Spleen (tissue), 7 donors: ENCODE measurements around the gene TRAF6.

ENCODE experiments used
- POLR2AphosphoS5 ChIP-seq, 3 donors: sonication (generic); formaldehyde crosslinking; IDR thresholded peaks; one replicate each; pipeline ENCODE4 v1.5.1; 2017; ENCODE audit warnings: antibody characterized with exemption in 3 of 3
- TF ChIP-seq, protein P1 (sequence below), 11 experiments: fragments of 200-600 bp in 7 of 11; fragments of 450-650 bp in 4 of 11; sonication (generic) in 4 of 11; IDR thresholded peaks in 8 of 11; conservative IDR thresholded peaks in 3 of 11; 1 replicate in 7 of 11; 2 replicates in 4 of 11; pipeline versions ENCODE4 v1.4.0 to v1.8.0; 2016 to 2021; ENCODE audit warnings: antibody characterized with exemption in 11 of 11, inconsistent platforms in 4 of 11, mild to moderate bottlenecking in 1 of 11
- donor health status: DM: no; HTN: no; CAD: no; lungs with moderate emphysema.
- donor health status: DM: no; HTN: no; CAD: no.
- donor health status: DM: no; HTN: no; CAD: no.

DNA sequence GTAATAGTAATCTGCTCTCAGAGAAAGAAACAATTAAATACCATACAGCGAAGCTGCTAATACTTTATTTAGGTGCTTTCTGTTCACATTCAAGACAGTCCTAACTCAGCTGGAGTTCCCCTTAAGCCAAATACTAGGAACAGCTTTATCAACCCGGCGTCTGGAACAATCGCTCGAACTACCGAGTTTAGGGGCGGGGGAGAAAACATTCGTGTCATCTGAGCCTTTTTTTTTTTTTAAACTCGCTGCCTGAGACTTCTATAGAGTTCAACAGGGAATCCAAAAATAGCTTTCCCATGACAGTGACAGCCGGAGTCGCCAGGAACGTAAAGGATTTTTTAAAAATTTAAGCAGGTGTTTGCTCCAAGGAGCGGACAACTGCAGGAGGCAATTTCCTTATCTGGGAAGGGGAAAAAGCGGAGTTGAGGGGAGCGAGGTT lies 852 bp downstream of the TRAF6 start:
- TF ChIP-seq, protein P1, sequence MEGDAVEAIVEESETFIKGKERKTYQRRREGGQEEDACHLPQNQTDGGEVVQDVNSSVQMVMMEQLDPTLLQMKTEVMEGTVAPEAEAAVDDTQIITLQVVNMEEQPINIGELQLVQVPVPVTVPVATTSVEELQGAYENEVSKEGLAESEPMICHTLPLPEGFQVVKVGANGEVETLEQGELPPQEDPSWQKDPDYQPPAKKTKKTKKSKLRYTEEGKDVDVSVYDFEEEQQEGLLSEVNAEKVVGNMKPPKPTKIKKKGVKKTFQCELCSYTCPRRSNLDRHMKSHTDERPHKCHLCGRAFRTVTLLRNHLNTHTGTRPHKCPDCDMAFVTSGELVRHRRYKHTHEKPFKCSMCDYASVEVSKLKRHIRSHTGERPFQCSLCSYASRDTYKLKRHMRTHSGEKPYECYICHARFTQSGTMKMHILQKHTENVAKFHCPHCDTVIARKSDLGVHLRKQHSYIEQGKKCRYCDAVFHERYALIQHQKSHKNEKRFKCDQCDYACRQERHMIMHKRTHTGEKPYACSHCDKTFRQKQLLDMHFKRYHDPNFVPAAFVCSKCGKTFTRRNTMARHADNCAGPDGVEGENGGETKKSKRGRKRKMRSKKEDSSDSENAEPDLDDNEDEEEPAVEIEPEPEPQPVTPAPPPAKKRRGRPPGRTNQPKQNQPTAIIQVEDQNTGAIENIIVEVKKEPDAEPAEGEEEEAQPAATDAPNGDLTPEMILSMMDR (IDR thresholded peaks at IDR 0.05 in 8 of 11, conservative IDR thresholded peaks at IDR 0.05 in 3 of 11): no peak
- no peak for TF ChIP-seq POLR2AphosphoS5 (IDR thresholded peaks at IDR 0.05)
